HCT116 (cell line): ENCODE data around the gene LGR6. TPM values are rescaled to one million over a fixed set of nuclear protein-coding genes. Genes with fewer than 3 reads are reported as not detected.

ENCODE experiments used
- ATAC-seq: fragments of 200-7000 bp; cut with Tn5 transposase; 2 replicates; pipeline ENCODE4 v1.9.1; 2020; ENCODE audit warnings: mild to moderate bottlenecking, moderate library complexity
- BruUV-seq: library from RNA; stranded (reverse); fragments of 400-500 nt; replicated peaks from 2 replicates; lab custom pipeline; 2021; lab: Mats Ljungman, UMichigan
- CTCF ChIA-PET: fragments of 300-600 bp; sonication (Branson Sonifier 250); formaldehyde crosslinking; loops from one replicate; lab custom pipeline; 2021; ENCODE audit warnings: antibody characterized with exemption; lab: Charles Lee
- POLR2A ChIA-PET: fragments of 300-600, 350-600 bp; sonication (Branson Sonifier 250); formaldehyde crosslinking; loops from one replicate; lab custom pipeline; 2021; ENCODE audit warnings: antibody characterized with exemption; lab: Charles Lee
- RAD21 ChIA-PET, 2 experiments: fragments of 300-600 bp; sonication (Branson Sonifier 250); formaldehyde crosslinking; loops; one replicate each; lab custom pipeline; 2023; ENCODE audit warnings: low total read pairs in 2 of 2; ENCODE audit not compliant: uncharacterized antibody in 2 of 2, unreplicated experiment in 2 of 2, low non-redundant PET in 1 of 2; lab: Charles Lee
- DNase-seq: peaks from one replicate; pipeline ENCODE4 v3.0.0-alpha.2; 2010; ENCODE audit warnings: low read depth, low spot score
- H2AFZ ChIP-seq: fragments of 200-600 bp; shearing (Covaris generic), sonication (generic); 2 replicates; pipeline ENCODE4 v1.6.1; 2017; ENCODE audit warnings: low read depth, mixed run types, mixed read lengths, antibody characterized with exemption, low read length; ENCODE audit not compliant: poor library complexity, severe bottlenecking
- H3K27ac ChIP-seq: 2 replicates; pipeline ENCODE4 v1.5.1; 2012; ENCODE audit warnings: low read depth, low read length
- H3K27me3 ChIP-seq: fragments of 200-600 bp; sonication (generic); 2 replicates; pipeline ENCODE4 v1.6.1; 2016; ENCODE audit warnings: mixed run types, low read length, mixed read lengths; ENCODE audit not compliant: insufficient read depth
- H3K36me3 ChIP-seq, 2 experiments: fragments of 200-500 bp in 1 of 2; fragments of 200-600 bp in 1 of 2; sonication (Bioruptor generic) in 1 of 2; sonication (generic) in 1 of 2; 2 replicates each; pipeline versions ENCODE4 v1.5.1 to v1.6.1; 2014 to 2016; ENCODE audit warnings: low read length in 2 of 2, inconsistent platforms in 1 of 2, mixed read lengths in 1 of 2, mixed run types in 1 of 2; ENCODE audit not compliant: insufficient read depth in 2 of 2, control insufficient read depth in 1 of 2
- H3K4me1 ChIP-seq, 2 experiments: fragments of 200-600 bp in 1 of 2; sonication (generic) in 1 of 2; 2 replicates each; pipeline versions ENCODE4 v1.5.1 to v1.6.1; 2012 to 2017; ENCODE audit warnings: low read length in 2 of 2, inconsistent platforms in 1 of 2, mild to moderate bottlenecking in 1 of 2, mixed read lengths in 1 of 2, mixed run types in 1 of 2, moderate library complexity in 1 of 2; ENCODE audit not compliant: insufficient read depth in 2 of 2, control insufficient read depth in 1 of 2
- H3K4me2 ChIP-seq: fragments of 200-600 bp; sonication (generic); 2 replicates; pipeline ENCODE4 v1.6.1; 2017; ENCODE audit warnings: mixed run types, low read length, mixed read lengths
- H3K4me3 ChIP-seq, 2 experiments: fragments of 200-600 bp in 1 of 2; sonication (generic) in 1 of 2; replicated peaks in 1 of 2; 2 replicates each; pipeline ENCODE4 v1.5.1; 2011 to 2016; ENCODE audit warnings: low read length in 2 of 2, control low read depth in 1 of 2, low read depth in 1 of 2, mild to moderate bottlenecking in 1 of 2, mixed read lengths in 1 of 2, mixed run types in 1 of 2
- H3K79me2 ChIP-seq: fragments of 200-600 bp; sonication (generic); 2 replicates; pipeline ENCODE4 v1.6.1; 2017; ENCODE audit warnings: mild to moderate bottlenecking, mixed run types, low read length, moderate library complexity, mixed read lengths; ENCODE audit not compliant: insufficient read depth
- H3K9ac ChIP-seq: fragments of 200-600 bp; sonication (generic); 2 replicates; pipeline ENCODE4 v1.6.1; 2016; ENCODE audit warnings: low read length, mixed read lengths
- H3K9me2 ChIP-seq: fragments of 200-600 bp; sonication (generic), shearing (Covaris generic); 2 replicates; pipeline ENCODE4 v1.6.1; 2017; ENCODE audit warnings: mixed run types, mild to moderate bottlenecking, moderate library complexity; ENCODE audit not compliant: insufficient read depth
- H3K9me3 ChIP-seq, 2 experiments: fragments of 200-500 bp in 1 of 2; fragments of 200-600 bp in 1 of 2; sonication (Bioruptor generic) in 1 of 2; sonication (generic) in 1 of 2; 2 replicates each; pipeline ENCODE4 v1.6.1; 2014 to 2017; ENCODE audit warnings: low read length in 2 of 2, mixed read lengths in 2 of 2, inconsistent platforms in 1 of 2, low read depth in 1 of 2, mild to moderate bottlenecking in 1 of 2, mixed run types in 1 of 2, moderate library complexity in 1 of 2; ENCODE audit not compliant: control insufficient read depth in 1 of 2, insufficient read depth in 1 of 2
- H4K20me1 ChIP-seq: fragments of 200-600 bp; sonication (generic), shearing (Covaris generic); 2 replicates; pipeline ENCODE4 v1.6.1; 2017; ENCODE audit warnings: mixed run types, mild to moderate bottlenecking, moderate library complexity; ENCODE audit not compliant: insufficient read depth
- CBX3 ChIP-seq: IDR thresholded peaks from 2 replicates; pipeline ENCODE4 v1.6.1; 2012; ENCODE audit warnings: low read depth
- CEBPB ChIP-seq: IDR thresholded peaks from 2 replicates; pipeline ENCODE4 v1.6.1; 2012; ENCODE audit warnings: low read depth
- CTCF ChIP-seq, 3 experiments: fragments of 200-600 bp in 1 of 3; sonication (generic) in 1 of 3; IDR thresholded peaks in 2 of 3; conservative IDR thresholded peaks in 1 of 3; 2 replicates each; pipeline ENCODE4 v1.5.1; 2012 to 2017; ENCODE audit warnings: low read depth in 2 of 3, low read length in 2 of 3, antibody characterized with exemption in 1 of 3, borderline replicate concordance in 1 of 3, control low read depth in 1 of 3, mild to moderate bottlenecking in 1 of 3, mixed read lengths in 1 of 3, mixed run types in 1 of 3, moderate library complexity in 1 of 3; ENCODE audit not compliant: insufficient read depth in 1 of 3
- EGR1 ChIP-seq: IDR thresholded peaks from 2 replicates; pipeline ENCODE4 v1.6.1; 2012; ENCODE audit warnings: low read depth
- EZH2 ChIP-seq: fragments of 200-600 bp; sonication (generic); IDR thresholded peaks from 2 replicates; pipeline ENCODE4 v1.6.1; 2017; ENCODE audit warnings: antibody characterized with exemption, mixed run types
- EZH2phosphoT487 ChIP-seq: fragments of 200-600 bp; IDR thresholded peaks from 2 replicates; pipeline ENCODE4 v1.6.1; 2018; ENCODE audit warnings: antibody characterized with exemption, borderline replicate concordance
- FOSL1 ChIP-seq: IDR thresholded peaks from 2 replicates; pipeline ENCODE4 v1.6.1; 2012; ENCODE audit warnings: low read depth
- JUND ChIP-seq: IDR thresholded peaks from 2 replicates; pipeline ENCODE4 v1.6.1; 2012
- POLR2A ChIP-seq: IDR thresholded peaks from 2 replicates; pipeline ENCODE4 v1.7.0; 2011; ENCODE audit warnings: borderline replicate concordance; ENCODE audit not compliant: insufficient read depth, insufficient read length; ENCODE audit errors: extremely low read depth
- POLR2AphosphoS5 ChIP-seq: IDR thresholded peaks from 2 replicates; pipeline ENCODE4 v1.6.1; 2011; ENCODE audit warnings: mild to moderate bottlenecking, low read depth, low read length, moderate library complexity
- REST ChIP-seq: IDR thresholded peaks from 2 replicates; pipeline ENCODE4 v1.6.1; 2012; ENCODE audit warnings: low read depth
- SIN3A ChIP-seq: IDR thresholded peaks from 2 replicates; pipeline ENCODE4 v1.6.1; 2012; ENCODE audit warnings: low read depth
- SRF ChIP-seq: IDR thresholded peaks from 2 replicates; pipeline ENCODE4 v1.6.1; 2012; ENCODE audit warnings: low read depth
- YY1 ChIP-seq: IDR thresholded peaks from 2 replicates; pipeline ENCODE4 v1.6.1; 2011; ENCODE audit warnings: low read length, low read depth, moderate library complexity, mild to moderate bottlenecking; ENCODE audit not compliant: insufficient replicate concordance; ENCODE audit errors: extremely low read depth
- ZBTB33 ChIP-seq: IDR thresholded peaks from 2 replicates; pipeline ENCODE4 v1.6.1; 2011; ENCODE audit warnings: mild to moderate bottlenecking, low read length, moderate library complexity; ENCODE audit not compliant: insufficient replicate concordance; ENCODE audit errors: extremely low read depth
- ZFX ChIP-seq: fragments of 450-650 bp; IDR thresholded peaks from 2 replicates; pipeline ENCODE4 v1.6.1; 2017
- ZNF274 ChIP-seq: fragments of 200-500 bp; sonication (Bioruptor generic); IDR thresholded peaks from 2 replicates; pipeline ENCODE4 v1.6.1; 2014; ENCODE audit warnings: mild to moderate bottlenecking, low read depth, low read length, inconsistent platforms
- intact Hi-C: fragments of 100-400 bp; cut with micrococcal nuclease; formaldehyde crosslinking; loops from 2 replicates; pipeline ENCODE4 v1.10.0; 2022
- total RNA-seq: library from RNA; stranded (reverse); gene quantifications from one replicate; pipeline ENCODE4 v1.2.1, GENCODE V29; 2021; ENCODE audit not compliant: unreplicated experiment

The LGR6 gene
- total RNA-seq, 1 experiment from 2014 or later: 0.20 TPM

GRCh38 chr1:202349206-202349928, 155.8 kb downstream of the LGR6 start:
- no peaks in the 10 kb centered on the region for H3K27me3 ChIP-seq
- peaks cover 4 to 15% of the 10 kb centered on the region in 2 experiments for H3K4me1 ChIP-seq
- ATAC-seq: no peak; the same call in 1 of the 2 replicates
- H3K4me2 ChIP-seq: peak overlapping the region; percentile 84
- no peaks in the 10 kb centered on the region for H3K9me3 ChIP-seq
- no peaks in the 10 kb centered on the region for H4K20me1 ChIP-seq
- TF ChIP-seq ZFX (no peak), FOSL1 (no peak), POLR2A (no peak), ZBTB33 (no peak), CBX3 (no peak), EZH2phosphoT487 (no peak), SIN3A (no peak), ZNF274 (no peak), CEBPB (no peak), JUND (no peak), YY1 (no peak), SRF (no peak), CTCF (IDR thresholded peaks at IDR 0.05 in 2 of 3, conservative IDR thresholded peaks at IDR 0.05 in 1 of 3; ENCODE audit: borderline replicate concordance in 1 of 3, insufficient read depth in 1 of 3, low read depth in 2 of 3, low read length in 2 of 3) (no peak), POLR2AphosphoS5 (no peak), REST (no peak), EGR1 (no peak), EZH2 (no peak)
- TF ChIP-seq, all 23 proteins: peak for 0
- no peak for DNase-seq
- Histone ChIP-seq H3K9me2 (no peaks in the 10 kb centered on the region), H3K79me2 (peaks cover 14% of the 10 kb centered on the region), H3K4me3 (peak overlapping the region; percentile 63 to 81), H3K36me3 (no peaks in the 10 kb centered on the region), H3K9ac (peak overlapping the region; percentile 71), H2AFZ (no peak overlapping the region), H3K27ac (peak overlapping the region; percentile 50; the same call in 1 of the 2 replicates)
- ChIA-PET POLR2A (interaction anchor here (1.5 kb wide), 1 partner anchor 7 kb away, joined by 4 read pairs; the partner anchor contains the start of gene UBE2T), RAD21 (no interaction called here), CTCF (no interaction called here)
- intact Hi-C loops: loop anchor here (10.0 kb wide), 1 partner anchor 105 kb away; no protein-coding TSS in a partner anchor
- no TSS peak for BruUV-seq
